Kidney (tissue), 14 donors: Measurements from ENCODE around the gene GNAO1. TPM values are rescaled to one million over a fixed set of nuclear protein-coding genes. Genes with fewer than 3 reads are reported as not detected.

Experiments
- DNase-seq, 5 donors: peaks; one replicate each; pipeline ENCODE4 v3.0.0-alpha.2; 2013 to 2020
- FAIRE-seq: peaks from 2 replicates; lab custom pipeline; 2012; peaks lifted over from hg19 to GRCh38; lab: Jason Lieb, UNC
- H3K27ac ChIP-seq, 2 donors: one replicate each; pipeline ENCODE4 v1.7.0; 2013; ENCODE audit warnings: low read depth in 2 of 2, low read length in 2 of 2, inconsistent platforms in 1 of 2
- H3K27me3 ChIP-seq: one replicate; pipeline ENCODE4 v1.7.1; 2013; ENCODE audit warnings: low read length, inconsistent platforms; ENCODE audit not compliant: control insufficient read depth, insufficient read depth
- H3K36me3 ChIP-seq, 3 donors: one replicate each; pipeline versions ENCODE4 v1.7.0 to v1.7.1; 2013; ENCODE audit warnings: low read length in 3 of 3, control low read depth in 1 of 3, inconsistent platforms in 1 of 3; ENCODE audit not compliant: insufficient read depth in 3 of 3, control insufficient read depth in 2 of 3
- H3K4me1 ChIP-seq, 3 donors: one replicate each; pipeline versions ENCODE4 v1.7.0 to v1.7.1; 2013; ENCODE audit warnings: low read length in 3 of 3, inconsistent platforms in 1 of 3, low read depth in 1 of 3; ENCODE audit not compliant: control insufficient read depth in 2 of 3, insufficient read depth in 2 of 3
- H3K4me3 ChIP-seq, 3 donors: one replicate each; pipeline versions ENCODE4 v1.7.0 to v1.8.1; 2013; ENCODE audit warnings: low read length in 3 of 3, control low read depth in 1 of 3, inconsistent platforms in 1 of 3
- H3K9ac ChIP-seq, 3 donors: one replicate each; pipeline versions ENCODE4 v1.7.0 to v1.7.1; 2013; ENCODE audit warnings: low read length in 3 of 3, control low read depth in 1 of 3, inconsistent platforms in 1 of 3
- H3K9me3 ChIP-seq, 3 donors: one replicate each; pipeline versions ENCODE4 v1.7.0 to v1.7.1; 2013; ENCODE audit warnings: low read length in 3 of 3, control low read depth in 1 of 3, inconsistent platforms in 1 of 3; ENCODE audit not compliant: control insufficient read depth in 2 of 3, insufficient read depth in 1 of 3
- CTCF ChIP-seq: IDR thresholded peaks from 3 replicates; pipeline ENCODE4 v1.5.1; 2012; ENCODE audit warnings: mild to moderate bottlenecking, moderate library complexity, borderline replicate concordance; ENCODE audit not compliant: insufficient read depth; ENCODE audit errors: extremely low read depth
- intact Hi-C: fragments of 100-400 bp; cut with DNase I; formaldehyde crosslinking; loops from one replicate; pipeline ENCODE4 v1.11.1; 2022
- polyA plus RNA-seq: library from polyadenylated mRNA; stranded (reverse); fragments of 350-450 nt; fragmentation: Illumina TruSeq; extraction: RNeasy Lipid Tissue Mini Kit (QIAGEN cat#74804); gene quantifications from one replicate; pipeline ENCODE4 v1.2.3, GENCODE V29; 2014; ENCODE audit warnings: low read depth, low replicate concordance; ENCODE audit not compliant: insufficient read depth
- total RNA-seq: library from RNA; stranded (reverse); fragmentation: NEBNext Ultra II Directional; extraction: Animal tissue kit (Norgen Biotek cat#: 25700); gene quantifications from one replicate; pipeline ENCODE4 v1.2.1, GENCODE V29; 2021
- donor health status: control.
- donor health status: control.
- donor health status: control.
- donor health status: control.
- donor health status: control.
- donor health status: DM: yes; HTN: yes; CAD: no.
- donor health status: Normal renal cell carcinoma (clear cell type).

The GNAO1 gene
- total and polyA plus RNA-seq, 2 donors from 2014 or later, result 1.5 to 4.3 TPM

DNA sequence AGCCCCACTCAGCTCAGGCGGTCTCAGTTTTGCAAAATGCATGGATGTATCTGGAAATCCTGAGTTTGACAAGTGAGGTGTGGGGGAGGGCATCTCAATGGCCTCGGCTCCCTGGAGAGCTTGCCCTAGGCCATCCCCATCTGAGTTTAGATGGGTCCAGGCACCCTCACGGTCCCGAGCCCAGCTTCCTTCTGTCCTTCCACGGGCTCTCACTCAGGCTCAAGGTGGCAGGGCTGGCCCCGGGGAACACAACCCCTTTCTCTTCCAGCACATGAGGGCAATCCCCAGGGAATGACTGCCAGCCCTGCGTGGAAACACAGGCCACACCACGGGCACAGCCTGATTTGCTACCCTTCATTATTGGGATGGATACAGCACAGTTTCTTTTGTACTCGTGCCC lies 175.7 kb downstream of the GNAO1 start:
- H3K9ac ChIP-seq, result no peak overlapping the region
- no peaks in the 10 kb centered on the region for H3K27me3 ChIP-seq
- H3K4me3 ChIP-seq, result no peak overlapping the region
- H3K36me3 ChIP-seq, result peaks cover 6 to 29% (median 16%) of the 10 kb centered on the region in 3 donors
- H3K4me1 ChIP-seq, result peaks cover 3 to 64% (median 49%) of the 10 kb centered on the region in 3 donors
- peak overlapping the region; percentile 39 to 74 for H3K27ac ChIP-seq
- TF ChIP-seq CTCF, result no peak
- no peak for FAIRE-seq
- intact Hi-C loops, result no loop called here
- DNase-seq, result no peak
- H3K9me3 ChIP-seq, result no peaks in the 10 kb centered on the region

GRCh38 chr16:56367764-56368163 lies 176.5 kb downstream of the GNAO1 start:
- Histone ChIP-seq H3K4me3 (no peak overlapping the region), H3K27me3 (no peaks in the 10 kb centered on the region), H3K4me1 (peaks cover 8 to 71% (median 57%) of the 10 kb centered on the region in 3 donors), H3K36me3 (peaks cover 2 to 21% (median 11%) of the 10 kb centered on the region in 3 donors), H3K9ac (no peak overlapping the region), H3K27ac (peak overlapping the region; percentile 61 to 74), H3K9me3 (no peaks in the 10 kb centered on the region)
- TF ChIP-seq CTCF, result no peak
- DNase-seq (no peak), FAIRE-seq (no peak)
- intact Hi-C loops, result no loop called here

GRCh38 chr16:56368545-56368944 lies 177.3 kb downstream of the GNAO1 start:
- peak overlapping the region; percentile 61 to 80 for H3K27ac ChIP-seq
- TF ChIP-seq CTCF, result no peak
- no peaks in the 10 kb centered on the region for H3K9me3 ChIP-seq
- FAIRE-seq (no peak), DNase-seq (no peak)
- H3K9ac ChIP-seq, result no peak overlapping the region
- H3K36me3 ChIP-seq, result peaks cover 2 to 13% (median 9%) of the 10 kb centered on the region in 3 donors
- intact Hi-C loops, result no loop called here
- H3K27me3 ChIP-seq, result no peaks in the 10 kb centered on the region
- peaks cover 12 to 79% (median 53%) of the 10 kb centered on the region in 3 donors for H3K4me1 ChIP-seq
- no peak overlapping the region for H3K4me3 ChIP-seq

DNA sequence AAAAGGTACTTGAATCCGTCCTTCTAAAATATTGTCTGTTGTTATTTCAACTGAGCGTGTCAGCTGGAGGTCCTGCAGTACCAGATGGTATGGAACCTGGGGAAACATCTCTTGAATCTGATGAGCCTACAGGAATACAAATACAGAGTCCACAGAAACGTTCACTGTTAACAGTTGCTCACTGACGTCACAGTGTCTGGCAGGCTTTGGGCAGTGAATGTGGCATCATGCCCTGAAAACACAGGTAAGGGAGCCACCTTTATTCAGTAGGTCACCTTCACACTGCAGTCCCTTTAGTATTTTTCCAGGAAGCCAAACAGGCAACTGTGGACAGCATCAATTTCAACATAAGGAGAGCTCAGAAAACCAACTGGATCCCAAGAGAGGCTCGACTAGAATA lies 177.9 kb downstream of the GNAO1 start:
- peak overlapping the region; percentile 80 to 87 for H3K27ac ChIP-seq
- no peak for DNase-seq

More for the DNA sequence above, 177.9 kb downstream of the GNAO1 start:
- H3K9ac ChIP-seq, result no peak overlapping the region
- H3K4me1 ChIP-seq, result peaks cover 12 to 75% (median 49%) of the 10 kb centered on the region in 3 donors
- H3K4me3 ChIP-seq, result no peak overlapping the region
- no peak for TF ChIP-seq CTCF
- H3K27me3 ChIP-seq, result no peaks in the 10 kb centered on the region
- peaks cover 2 to 11% (median 2%) of the 10 kb centered on the region in 3 donors for H3K36me3 ChIP-seq
- intact Hi-C loops, result no loop called here
- H3K9me3 ChIP-seq, result no peaks in the 10 kb centered on the region
- no peak for FAIRE-seq
